Suppressor macrophage (primary cell): ENCODE measurements around the gene IZUMO1.

Experiments used
- DNase-seq, 4 experiments: peaks; one replicate each; pipeline ENCODE4 v3.0.0-alpha.2; 2020 to 2022

IZUMO1 gene

DNA sequence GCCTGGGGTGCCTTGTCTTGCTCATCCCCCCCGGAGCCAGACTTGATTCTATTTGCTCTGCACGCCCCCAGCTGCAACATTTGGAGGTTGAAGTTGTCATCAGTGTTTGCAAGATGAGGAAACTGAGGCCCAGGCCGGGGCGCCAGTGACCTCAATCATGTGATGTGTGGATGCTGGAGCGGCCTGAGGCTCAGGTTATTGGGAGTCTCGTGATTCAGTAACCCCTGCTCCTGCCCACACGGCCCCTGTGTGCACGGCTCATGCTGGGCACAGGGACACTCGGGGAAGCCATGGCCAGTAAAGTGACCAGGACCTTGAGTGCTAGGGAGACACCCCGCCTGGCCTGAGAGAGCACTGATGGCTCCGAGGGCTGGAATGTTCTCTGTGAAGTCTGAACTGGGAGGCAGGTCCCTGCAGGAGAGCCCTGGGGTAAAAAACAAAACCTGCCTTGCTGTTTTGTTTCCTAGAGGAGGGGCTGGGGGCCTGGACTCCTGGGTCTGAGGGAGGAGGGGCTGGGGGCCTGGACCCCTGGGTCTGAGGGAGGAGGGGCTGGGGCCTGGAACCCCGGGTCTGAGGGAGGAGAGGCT lies 10.5 kb upstream of the IZUMO1 start:
- no peak for DNase-seq

DNA sequence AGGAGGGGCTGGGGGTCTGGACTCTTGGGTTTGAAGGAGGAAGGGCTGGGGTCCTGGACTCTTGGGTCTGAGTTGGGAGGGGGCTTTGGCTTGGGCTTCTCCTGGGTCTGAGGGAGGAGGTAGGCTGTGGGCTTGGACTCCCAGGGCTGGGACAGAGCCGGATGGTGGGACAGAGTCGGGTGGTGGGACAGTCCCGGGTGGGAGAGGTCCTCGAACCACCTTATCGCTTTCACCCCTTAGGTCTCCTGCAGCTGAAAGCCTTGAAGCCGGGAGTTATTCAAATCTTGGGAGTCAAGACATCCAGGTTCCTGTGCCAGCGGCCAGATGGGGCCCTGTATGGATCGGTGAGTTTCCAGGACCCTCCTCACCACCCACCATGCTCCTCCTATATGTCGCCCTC lies 10.0 kb upstream of the IZUMO1 start:
- DNase-seq, result no peak

DNA sequence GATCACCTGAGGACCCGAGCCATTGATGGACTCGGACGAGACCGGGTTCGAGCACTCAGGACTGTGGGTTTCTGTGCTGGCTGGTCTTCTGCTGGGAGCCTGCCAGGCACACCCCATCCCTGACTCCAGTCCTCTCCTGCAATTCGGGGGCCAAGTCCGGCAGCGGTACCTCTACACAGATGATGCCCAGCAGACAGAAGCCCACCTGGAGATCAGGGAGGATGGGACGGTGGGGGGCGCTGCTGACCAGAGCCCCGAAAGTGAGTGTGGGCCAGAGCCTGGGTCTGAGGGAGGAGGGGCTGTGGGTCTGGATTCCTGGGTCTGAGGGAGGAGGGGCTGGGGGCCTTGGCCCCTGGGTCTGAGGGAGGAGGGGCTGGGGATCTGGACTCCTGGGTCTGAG lies 9.5 kb upstream of the IZUMO1 start:
- no peak for DNase-seq

DNA sequence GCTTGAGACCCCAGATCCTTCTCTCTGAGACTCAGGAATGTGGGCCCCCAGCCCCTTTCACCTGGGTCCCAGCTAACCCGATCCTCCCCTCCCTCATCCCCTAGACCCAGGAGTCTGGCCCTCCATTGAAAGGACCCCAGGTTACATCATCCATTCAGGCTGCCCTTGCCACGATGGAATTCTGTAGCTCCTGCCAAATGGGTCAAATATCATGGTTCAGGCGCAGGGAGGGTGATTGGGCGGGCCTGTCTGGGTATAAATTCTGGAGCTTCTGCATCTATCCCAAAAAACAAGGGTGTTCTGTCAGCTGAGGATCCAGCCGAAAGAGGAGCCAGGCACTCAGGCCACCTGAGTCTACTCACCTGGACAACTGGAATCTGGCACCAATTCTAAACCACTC lies 9.1 kb upstream of the IZUMO1 start:
- no peak for DNase-seq

GRCh38 chr19:48755084-48755641 lies 8.5 kb upstream of the IZUMO1 start, which contains the start of gene FGF21:
TSS of gene FGF21 (plus strand) at chr19:48755524. CDS start at chr19:48756237, 713 bp downstream.
- no peak for DNase-seq

- peak; percentile 17 to 66 (median 42) for DNase-seq
Measured at GRCh38 chr19:48752496-48753365, 6.0 kb upstream of the IZUMO1 start, which contains the start of gene FUT1. TSS of gene FUT1 (minus strand) at chr19:48752641. CDS start at chr19:48751281, 1,360 bp downstream.

GRCh38 chr19:48751845-48752495 lies 5.3 kb upstream of the IZUMO1 start:
- DNase-seq, result no peak

DNA sequence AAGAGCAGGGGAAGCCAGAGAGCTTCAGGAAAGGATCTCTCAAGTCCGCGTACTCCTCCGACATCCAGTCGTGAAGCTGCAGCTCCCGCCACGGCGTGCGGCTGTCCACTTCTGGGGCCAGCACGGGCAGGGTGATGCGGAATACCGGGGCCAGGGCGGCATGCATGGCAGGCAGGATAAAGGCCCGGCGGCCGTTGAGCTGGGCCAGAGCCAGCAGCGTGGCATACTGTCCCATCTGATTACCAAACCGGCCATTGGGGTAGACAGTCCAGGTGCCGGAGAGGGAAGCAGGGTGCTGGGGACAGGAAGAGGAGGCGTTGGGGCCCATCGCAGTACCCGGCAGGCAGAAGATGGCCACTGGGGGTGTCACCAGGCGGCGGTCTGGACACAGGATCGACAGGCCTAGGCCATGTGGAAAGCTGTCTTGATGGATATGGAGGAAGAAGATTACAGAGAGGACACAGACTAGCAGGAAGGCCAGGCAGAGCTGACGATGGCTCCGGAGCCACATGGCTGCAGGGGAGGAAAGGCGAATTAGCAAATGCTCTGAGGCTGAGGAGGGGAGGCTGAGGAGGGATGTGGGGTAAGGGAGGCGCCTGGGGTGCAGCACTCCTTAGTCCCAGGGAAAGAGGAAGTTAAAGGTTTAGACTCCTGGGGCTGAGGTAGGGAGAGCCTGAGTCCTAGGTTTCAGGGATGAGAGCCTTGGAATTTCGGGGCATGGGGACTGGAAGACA lies 4.2 kb upstream of the IZUMO1 start:
- DNase-seq, result no peak

GRCh38 chr19:48750351-48750750 lies 3.6 kb upstream of the IZUMO1 start:
- no peak for DNase-seq

- no peak for DNase-seq
Measured at GRCh38 chr19:48749571-48750198, 3.0 kb upstream of the IZUMO1 start.

- DNase-seq, result no peak
Measured at GRCh38 chr19:48746110-48746509, 599 bp downstream of the IZUMO1 start.

DNA sequence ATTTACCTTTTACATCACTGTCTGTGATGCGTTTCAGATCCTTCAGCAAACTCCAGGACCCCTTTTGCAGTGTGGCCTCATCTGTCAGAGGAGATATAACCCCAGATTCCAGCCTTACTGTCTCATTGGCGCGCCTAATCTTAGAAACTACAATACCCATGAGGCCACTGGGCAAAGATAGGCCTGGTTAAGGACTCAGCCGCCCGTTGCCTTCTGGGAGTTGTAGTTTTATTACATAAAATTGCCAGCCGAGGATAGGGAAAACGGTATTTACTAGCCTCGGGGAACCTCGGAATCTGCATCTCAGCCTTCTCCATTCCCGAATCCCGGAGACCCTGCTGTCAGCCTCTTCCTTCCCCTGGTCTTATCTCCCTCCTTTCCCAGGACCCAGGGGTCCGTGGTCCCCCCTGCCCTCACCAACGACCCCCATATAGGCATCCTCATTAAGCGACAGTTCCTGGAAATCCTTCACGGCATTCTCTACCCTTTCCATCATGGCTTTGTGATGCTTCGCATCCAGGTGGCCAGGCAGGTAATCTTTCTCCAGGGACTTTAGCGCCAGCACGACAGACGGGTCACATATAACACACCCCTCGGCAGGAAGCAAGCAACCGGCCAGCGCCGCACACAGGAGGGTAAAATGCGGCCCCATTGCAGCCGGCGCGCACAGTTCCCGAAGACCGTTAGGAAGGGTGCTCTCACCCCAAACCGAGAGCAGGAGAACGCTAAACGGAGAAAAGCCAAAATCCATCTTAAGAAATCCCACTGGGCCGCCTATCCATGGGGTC lies 1.3 kb downstream of the IZUMO1 start:
- DNase-seq, result peak; percentile 72 to 80 (median 77)

DNA sequence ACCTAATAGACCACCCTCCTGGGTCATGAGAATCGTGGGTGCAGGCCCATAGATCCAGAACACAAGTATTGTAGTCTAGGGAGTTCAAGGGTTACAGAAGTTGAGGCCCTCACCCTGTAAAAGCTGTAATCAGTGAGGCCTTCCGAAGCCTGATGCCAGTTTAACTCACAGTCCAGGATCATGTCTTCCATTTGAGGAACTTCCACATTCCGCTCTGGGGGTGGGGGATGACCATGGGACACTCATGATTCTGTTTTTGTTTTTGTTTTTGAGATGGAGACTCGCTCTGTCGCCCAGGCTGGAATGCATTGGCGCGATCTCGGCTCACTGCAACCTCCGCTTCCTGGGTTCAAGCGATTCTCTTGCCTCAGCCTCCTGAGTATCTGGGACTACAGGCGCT lies 4.6 kb downstream of the IZUMO1 start:
- DNase-seq, result peak; percentile 40 to 46 (median 43)

DNA sequence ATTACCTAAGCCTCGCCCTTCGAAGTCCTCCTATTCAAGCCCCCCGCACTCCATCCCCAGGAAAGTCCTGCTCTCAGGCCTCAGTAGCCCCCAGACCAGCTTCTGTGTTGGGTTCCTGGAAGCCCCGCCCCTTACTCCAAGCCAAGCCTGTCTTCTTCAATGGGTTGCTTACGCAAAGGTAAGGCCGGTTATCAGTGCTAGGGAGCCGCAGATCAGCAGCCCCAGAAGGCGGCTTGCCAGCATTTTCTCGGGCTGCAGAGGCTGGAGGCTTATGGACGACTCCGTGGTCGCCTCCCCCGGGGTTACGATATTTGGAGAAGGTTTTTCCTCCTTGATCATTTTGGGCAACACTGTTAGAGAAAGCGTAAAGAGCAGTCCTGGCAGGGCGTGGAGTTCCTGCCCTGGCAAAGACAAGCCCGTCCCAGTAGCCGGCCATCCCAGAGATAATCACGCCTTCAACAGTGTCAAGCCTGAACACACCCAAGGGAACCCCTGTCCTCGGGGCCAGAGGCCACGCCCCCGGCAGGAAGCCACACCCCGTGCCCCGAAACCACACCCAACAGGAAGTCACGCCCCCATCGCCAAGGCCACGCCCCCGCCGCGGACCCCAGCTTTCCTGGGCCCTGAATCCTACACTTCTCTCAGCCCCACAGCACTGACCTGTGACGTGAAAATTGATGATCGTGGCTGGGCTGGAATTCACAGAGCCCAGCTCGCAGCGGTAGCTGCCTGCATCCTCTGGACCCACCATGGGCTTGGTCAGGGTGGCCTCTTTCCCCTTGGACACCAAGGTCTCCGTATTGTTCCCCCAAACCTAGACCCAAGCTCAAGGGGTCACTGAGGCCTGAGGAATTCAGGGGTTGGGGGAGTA lies 5.3 kb downstream of the IZUMO1 start:
- DNase-seq, result peak in 1 of 4 experiments; percentile 43

GRCh38 chr19:48740164-48740972 lies 6.3 kb downstream of the IZUMO1 start, which contains the start of gene RASIP1:
TSS of gene RASIP1 (minus strand) at chr19:48740610. CDS start at chr19:48740282, 328 bp downstream.
- DNase-seq, result no peak

- peak in 1 of 4 experiments; percentile 32 for DNase-seq
Measured at GRCh38 chr19:48739404-48740163, 7.1 kb downstream of the IZUMO1 start.

- DNase-seq, result peak; percentile 81 to 95 (median 91)
Measured at GRCh38 chr19:48738557-48739403, 7.9 kb downstream of the IZUMO1 start.
